Stimulated activated CD8-positive, alpha-beta memory T cell treated with anti-CD3 and anti-CD28 coated beads, Interleukin-15, amount 100 ng/mL, for 1 hour (primary cell): ENCODE results near the gene PAX8.

Experiments
- DNase-seq: peaks from one replicate; pipeline ENCODE4 v3.0.0-alpha.2; 2020; ENCODE audit warnings: low read depth

PAX8 gene

GRCh38 chr2:113203901-113204519 is 74.7 kb downstream of the PAX8 start:
- DNase-seq: peak; percentile 42

DNA sequence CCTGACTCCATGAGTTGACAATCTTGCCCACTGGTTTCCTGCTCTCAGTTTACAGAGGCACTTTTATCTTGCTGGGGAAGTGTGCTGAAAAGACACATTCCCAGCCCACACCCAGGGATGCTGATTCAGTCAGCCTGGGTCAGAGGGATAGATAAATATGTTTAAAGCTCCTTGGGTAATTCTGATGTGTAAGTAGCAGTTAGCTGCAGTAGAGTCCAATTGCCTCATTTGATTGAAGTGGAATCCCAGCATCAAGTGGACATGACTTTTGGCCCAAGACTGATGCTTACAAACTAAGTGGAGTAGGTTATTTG is 75.5 kb downstream of the PAX8 start:
- DNase-seq: no peak

- DNase-seq: no peak
Observed at GRCh38 chr2:113202305-113203216, 76.2 kb downstream of the PAX8 start.

DNA sequence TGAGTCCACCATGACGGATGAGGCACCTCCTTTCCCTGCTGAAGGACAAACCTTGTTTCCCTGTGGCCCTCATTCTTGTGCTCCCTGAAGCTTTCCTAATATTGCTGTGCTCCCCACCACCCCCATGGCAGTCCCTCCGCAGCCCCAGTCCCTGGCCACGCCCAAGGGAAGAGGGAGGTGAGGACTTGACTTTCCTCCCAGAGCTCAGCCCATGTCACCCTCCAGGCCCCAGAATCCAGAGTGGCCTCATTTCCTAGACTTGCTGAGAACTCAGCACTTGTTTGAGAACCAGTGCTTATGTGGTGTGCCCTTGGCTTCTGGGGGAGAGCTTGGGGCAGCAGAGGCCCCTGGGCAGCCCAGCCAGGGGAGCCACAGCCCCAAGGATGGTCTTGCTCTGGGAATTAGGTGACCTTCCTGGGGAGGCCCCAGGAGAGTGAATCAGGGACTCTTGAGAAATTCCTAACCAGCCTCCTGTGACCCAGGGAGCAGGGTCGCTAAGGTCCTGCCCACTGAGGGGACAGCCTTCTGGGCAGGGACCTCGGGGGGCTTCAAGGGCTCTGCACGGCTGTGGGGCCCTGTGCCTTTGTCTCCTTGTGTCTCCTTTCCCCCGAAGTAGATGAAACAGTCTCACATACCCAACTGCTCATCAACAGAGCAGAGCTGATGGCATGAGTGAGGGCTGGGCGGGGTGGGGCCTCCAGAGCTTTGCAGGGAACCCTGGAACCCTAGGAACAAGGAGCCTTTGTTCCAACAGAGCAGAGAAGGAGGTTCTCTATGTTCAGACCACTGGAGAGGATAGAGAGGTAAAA is 77.0 kb downstream of the PAX8 start:
- DNase-seq: no peak

DNA sequence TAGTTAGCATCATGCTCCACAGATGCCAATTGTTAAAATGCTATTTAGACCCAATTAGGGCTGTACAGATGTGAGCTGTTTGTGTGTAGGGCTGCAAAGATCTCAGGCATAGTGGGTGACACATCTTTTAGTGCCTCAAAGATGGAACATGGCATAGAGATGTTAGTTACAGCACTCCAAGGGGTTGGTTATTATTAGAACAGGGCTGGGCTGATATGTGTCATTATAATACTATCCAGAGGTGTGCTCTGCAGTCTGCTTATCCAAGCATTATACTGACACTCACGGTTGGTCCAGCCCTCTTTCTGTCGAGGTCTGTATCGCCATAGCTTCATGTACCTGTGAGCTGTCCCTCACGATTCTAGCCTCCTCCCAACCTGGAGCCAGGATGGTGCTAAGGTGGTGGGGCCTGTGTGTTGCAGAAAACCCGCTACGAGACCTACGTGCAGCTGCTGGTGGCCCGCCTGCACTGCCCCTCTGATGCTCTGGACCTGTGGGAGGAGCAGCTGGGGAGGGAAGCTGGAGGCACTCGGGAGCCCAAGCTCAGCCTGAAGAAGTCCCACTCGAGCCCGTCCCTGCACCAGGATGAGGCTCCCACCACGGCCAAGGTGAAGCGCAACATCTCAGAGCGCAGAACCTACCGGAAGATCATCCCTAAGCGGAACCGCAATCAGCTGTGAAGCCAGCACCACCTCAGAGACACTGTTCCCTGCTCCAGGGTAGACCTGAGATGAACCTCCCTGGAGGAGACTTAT is 77.8 kb downstream of the PAX8 start:
- DNase-seq: no peak

GRCh38 chr2:113200236-113200635 is 78.5 kb downstream of the PAX8 start:
- DNase-seq: no peak

- DNase-seq: peak; percentile 71
Observed at GRCh38 chr2:113198790-113199612, 79.7 kb downstream of the PAX8 start.

DNA sequence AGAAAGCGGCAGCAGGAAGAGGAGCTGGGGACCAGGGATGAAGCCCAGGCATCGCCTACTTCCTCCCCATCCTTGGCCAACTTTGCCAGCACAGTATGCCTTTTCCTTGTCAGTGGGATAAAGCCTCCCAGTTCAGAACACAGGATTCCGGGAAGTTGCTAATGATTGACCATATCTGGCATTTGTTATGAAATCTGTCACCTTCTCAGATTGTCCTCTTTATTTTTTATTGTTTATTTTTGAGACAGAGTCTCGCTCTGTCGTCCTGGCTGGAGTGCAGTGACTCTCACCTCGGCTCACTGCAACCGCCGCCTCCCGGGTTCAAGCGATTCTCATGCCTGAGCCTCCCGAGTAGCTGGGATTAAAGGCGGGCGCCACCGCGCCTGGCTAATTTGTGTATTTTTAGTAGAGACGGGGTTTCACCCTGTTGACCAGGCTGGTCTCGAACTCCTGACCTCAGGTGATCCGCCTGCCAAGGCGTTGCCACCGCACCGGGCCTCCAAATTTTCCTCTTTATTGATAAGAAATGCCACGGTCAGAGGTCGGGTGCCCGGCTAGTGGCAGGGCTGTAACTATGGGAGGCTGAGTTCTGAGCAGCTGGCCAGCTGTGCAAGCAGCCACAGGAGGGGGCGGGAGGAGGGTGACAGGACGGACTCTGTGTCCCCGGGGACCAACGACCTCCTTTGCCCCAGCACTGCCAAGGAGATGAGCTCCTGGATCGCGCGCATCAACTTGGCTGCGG is 80.5 kb downstream of the PAX8 start:
- DNase-seq: no peak

DNA sequence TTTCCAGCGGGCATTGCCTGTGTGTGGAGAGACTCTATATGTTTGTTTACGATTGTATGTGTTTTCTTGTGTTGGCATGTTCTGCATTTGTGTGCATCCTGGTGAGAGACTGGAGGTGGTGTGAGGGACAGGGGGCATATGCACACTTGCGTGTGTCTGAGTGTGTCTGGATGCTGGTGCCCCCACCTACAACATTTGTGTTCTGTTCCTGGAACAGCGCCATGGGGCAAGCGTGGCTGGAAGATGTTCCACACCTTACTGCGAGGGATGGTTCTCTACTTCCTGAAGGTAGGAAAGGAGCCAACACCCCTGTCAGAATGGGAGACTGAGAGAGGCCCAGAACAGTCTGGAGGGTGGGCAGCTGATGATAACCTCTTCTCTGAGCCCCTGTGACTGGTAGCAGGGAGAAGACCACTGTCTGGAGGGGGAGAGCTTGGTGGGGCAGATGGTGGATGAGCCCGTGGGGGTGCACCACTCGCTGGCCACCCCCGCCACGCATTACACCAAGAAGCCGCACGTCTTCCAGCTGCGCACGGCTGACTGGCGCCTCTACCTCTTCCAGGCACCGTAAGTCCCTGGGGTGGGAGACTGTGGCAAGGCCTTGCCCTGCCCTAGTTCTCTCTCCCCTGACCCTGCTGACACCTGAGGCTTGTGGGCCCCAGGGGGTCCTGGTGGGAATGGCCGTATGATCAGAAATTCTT is 81.2 kb downstream of the PAX8 start:
- no peak for DNase-seq

DNA sequence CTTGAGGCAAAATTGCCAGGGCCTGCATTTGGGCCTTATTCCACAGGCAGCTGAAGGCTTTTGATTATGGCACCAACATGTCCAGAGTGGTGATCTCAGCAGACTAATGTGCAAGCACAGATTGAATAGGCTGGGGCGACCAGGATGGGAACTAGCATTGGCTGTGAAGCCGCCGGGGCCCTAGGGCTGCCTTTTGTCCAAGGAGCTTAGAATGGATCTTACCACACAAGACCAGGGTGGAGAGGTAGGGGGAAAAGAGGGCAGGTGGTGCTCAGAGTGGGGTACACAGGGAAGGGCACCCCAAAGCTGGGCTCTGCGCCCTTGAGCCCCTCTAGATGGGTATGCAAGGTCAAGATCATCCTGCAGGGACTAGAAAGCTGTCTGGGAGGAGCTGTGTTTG is 81.9 kb downstream of the PAX8 start:
- no peak for DNase-seq

- DNase-seq: no peak
Observed at GRCh38 chr2:113195923-113196501, 82.7 kb downstream of the PAX8 start.

DNA sequence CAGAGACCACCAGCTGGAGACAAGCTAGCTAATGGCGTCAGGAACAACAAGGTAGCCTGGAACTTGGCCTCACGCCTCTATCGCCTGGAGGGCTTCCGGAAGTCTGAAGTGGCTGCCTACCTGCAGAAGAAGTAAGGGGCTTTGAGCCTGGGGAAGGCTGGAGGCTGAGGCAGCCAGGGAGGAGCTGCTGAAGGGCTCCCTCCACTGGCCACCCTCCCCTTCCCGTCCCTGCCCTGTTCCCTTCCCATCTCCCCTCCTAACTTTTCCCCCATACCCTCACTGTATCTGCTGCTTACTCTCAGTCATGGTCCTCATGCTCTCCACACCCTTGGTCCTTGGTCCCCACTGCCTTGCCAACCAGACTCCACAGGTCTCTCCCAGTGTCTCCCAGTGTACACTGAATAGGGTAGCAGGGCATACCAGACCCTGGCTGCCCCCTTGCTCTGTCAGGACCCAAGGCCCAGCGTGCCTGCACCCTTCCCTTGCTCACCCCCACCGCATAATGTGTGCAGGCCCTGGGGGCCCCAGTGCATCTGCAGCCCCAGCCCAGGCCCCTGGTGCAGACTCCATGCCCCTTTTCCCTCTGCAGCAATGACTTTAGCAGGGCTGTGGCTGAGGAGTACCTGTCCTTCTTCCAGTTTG is 86.1 kb downstream of the PAX8 start:
- no peak for DNase-seq

DNA sequence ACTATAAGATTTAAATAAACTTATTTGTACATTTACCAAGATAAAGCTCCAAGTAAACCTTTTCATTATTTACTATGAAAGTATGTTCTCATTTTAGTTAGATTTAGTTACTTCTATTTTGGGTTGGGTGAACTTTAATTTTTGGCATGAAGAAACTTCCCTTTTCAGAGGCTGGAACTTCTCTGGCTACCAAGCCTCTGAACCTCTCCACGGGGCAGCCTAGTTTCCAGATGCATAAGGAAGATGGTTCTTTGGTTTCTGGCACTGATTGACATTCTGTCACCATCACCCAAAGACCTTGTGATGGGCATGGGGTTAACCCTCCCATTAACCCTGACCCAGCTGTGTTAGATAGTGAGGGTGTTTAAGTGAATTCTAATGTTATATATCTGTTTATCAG is 87.8 kb downstream of the PAX8 start:
- no peak for DNase-seq

DNA sequence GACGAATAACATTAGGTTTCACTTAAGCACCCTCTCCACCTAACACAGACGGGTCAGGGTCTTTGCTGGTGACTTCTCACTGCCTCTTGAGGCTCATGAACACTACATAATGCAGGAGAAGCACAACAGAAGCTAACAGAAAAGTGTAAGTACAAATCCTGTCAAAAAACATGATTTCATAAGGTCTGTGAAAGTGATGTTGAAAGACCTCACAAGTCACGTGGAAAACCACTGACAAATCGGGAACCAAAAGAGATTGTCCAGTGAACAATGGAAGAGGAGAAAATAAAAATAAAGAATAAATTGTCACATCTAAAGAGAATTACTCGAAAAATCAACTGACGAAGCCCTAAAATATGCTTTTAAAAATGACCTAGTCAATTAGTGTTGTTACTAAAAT is 91.0 kb downstream of the PAX8 start:
- no peak for DNase-seq

GRCh38 chr2:113186433-113186796 is 92.3 kb downstream of the PAX8 start:
- DNase-seq: no peak

DNA sequence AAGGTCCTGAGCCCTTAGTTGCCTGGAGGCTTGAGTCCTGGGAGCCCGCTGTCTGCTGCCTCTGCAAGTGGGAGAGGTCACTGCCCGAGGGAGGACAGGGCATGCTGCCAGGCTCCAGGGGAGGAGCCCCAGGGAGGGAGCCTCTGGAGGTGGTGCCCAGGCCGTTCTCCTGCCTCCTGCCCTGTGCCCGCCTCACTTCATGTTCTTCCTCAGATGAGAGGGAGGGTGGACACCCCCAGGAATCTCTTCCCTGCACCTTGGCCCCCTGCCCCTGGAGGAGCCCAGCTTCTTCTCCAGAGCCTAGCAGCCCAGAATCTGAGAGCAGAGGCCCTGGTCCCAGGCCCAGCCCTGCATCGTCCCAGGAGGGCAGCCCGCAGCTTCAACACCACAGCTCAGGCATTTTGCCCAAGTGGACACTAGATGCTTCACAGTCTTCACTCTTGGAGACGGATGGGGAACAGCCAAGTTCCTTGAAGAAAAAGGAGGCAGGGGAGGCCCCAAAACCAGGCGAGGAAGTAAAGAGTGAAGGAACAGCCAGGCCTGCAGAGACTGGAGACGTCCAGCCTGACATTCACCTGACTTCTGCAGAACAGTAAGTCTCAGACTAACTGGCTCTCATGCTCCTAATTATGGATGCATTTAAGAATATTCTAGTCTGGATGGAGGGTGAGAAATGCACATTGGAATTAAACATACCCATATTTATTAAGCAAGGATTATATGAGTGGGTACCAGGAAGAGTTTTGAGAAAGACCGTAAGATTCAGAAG is 92.9 kb downstream of the PAX8 start:
- no peak for DNase-seq

DNA sequence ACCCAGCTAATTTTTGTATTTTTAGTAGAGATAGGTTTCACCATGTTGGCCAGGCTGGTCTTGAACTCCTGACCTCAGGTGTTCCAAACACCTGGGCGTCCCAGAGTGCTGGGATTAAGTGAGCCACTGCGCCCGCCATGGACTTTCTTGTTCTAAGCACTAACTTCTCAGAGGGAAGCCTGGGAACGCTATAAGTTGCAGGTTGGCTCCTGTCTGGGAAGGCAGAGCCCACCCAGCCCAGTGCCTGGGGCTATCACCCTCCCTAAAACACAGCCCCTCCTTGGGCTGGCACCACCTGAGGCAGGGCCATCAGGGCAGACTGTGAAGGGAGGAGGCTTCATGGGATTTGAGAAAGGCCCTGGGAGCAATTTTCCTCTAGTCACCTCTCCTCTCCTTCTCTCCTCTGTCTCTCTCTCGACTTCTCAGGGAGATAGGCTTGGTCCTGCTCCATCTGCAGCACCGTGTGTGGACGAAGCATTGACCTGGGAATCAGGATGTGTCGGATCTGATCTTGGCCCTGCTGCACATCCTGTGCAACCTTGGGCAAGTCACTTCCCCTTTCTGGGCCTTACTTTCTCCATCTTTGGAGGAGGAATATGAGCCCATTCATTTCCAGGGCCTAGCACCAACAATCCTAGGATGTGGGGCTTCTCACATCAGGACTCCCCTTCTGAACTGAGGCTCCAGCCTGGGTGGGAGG is 94.0 kb downstream of the PAX8 start:
- DNase-seq: no peak

DNA sequence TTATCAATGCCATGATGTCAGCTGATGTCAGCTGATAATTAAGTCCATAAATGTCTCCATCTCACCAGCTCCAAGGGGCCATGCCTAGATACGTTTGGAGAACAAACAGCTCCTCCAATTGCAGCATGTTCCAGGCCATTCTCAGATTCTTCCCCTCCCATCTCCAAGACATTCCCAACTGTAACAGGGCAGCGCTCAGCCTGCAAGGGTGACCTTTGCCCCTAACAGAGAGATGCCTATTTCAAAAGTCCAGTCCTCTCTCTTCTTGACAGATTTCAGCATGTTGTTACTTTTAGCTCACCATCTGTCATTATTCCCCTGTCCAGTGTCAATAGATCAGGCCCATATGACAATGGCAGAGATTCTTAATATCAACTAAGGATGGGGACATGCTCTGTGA is 95.0 kb downstream of the PAX8 start:
- no peak for DNase-seq
